Hematopoietic multipotent progenitor cell treated with erythropoietin and hydrocortisone succinate and interleukin-3 and kit ligand, for 17 days (in vitro differentiated cells): Measurements from ENCODE around the gene CDC14B.

Source experiments
- DNase-seq: peaks from one replicate; pipeline ENCODE4 v3.0.0-alpha.2; 2015; ENCODE audit warnings: low spot score

CDC14B gene

DNA sequence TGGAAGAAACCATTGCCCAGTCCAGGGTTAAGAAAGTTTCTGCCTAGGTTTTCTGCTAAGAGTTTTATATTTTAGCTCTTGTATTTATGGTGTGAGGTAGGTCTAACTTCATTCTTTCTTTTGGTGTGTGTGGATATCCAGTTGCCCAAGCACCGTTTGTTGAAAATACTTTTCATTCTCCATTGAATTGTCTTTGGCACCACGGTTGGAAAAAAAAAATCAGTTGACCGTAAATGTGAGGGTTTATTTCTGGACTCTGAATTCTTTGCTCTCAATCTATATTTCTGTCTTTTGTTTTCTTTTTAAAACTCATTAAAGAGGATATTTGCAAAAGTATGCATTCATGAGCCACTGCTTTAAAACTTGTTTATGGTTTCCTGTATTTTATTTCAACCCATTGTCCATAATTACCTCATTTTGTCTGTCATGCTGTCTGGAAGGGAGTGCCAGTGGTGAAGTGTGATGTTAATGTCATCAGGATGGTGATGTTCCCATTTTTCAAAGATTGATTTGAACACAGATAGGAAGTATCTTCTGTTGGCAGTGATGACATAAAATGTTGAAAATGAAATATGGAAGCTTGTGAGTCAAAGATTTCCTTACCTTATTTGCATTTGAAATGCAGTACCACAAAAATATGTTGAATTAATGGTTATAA, 135.8 kb downstream of the CDC14B start:
- no peak for DNase-seq

- DNase-seq: no peak
Observed at GRCh38 chr9:96483197-96483596, 136.4 kb downstream of the CDC14B start.

- DNase-seq: no peak
Observed at GRCh38 chr9:96482476-96482875, 137.2 kb downstream of the CDC14B start.

DNA sequence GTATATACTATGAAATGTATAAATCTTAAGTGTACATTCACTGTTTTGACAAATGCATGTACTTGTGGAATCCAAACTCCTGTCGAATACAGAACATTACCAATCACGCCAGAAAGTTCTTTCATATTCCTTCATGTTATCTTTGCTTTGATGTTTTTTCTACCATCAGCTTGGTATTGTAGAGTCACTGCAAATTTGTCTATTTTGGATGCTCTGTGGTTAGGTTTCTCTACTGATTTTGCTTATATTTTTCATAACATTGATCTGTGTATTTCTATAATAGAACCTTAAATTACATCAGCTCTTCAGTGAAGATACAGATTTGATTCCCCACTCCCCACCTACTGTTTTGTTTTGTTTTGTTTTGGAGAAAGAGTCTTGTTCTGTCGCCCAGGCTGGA, 138.9 kb downstream of the CDC14B start:
- no peak for DNase-seq

DNA sequence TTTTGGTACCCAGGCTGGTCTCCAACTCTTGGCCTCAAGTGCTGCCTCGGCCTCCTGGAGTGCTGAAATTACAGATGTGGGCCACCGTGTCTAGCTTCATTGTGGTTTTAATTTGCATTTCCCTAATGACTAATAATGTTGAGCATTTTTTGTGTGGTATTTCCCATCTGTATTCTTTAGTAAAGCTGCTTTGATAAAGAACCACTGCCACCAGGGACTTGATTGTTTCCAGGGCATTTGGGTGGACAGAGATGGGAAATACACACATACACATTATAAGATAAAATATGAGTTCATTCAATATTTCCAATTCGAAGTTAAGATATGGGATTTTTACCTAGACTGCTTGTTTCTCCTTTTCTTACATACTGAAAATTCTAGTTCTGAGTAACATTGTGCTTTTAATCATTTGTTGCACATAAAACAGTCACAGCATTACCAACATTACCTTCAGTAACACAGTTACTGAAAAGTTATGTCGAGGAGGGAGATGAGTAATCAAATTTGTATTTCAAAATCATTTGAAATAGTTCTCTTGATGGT, 140.7 kb downstream of the CDC14B start:
- no peak for DNase-seq

- no peak for DNase-seq
Observed at GRCh38 chr9:96476591-96476990, 143.1 kb downstream of the CDC14B start.

DNA sequence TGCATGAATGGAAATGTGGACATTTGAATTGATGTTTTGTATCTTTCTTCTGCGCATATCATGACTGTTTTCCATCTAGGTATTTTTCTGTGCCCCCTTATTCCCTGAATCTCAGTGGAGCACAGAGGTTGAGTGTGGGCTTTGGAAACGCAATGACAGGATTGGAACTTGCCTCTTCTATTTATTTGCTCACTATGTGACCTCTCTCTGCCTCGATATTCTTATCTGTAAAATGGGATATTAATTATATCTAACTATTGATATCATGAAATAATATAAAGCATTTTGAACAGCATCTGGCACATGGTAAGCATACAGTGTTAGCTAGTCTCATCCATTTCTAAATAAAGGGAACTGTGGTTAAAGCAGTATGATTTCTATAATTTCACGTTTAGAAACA, 143.6 kb downstream of the CDC14B start:
- DNase-seq: no peak

GRCh38 chr9:96467784-96468183, 151.9 kb downstream of the CDC14B start:
- DNase-seq: no peak

- no peak for DNase-seq
Observed at GRCh38 chr9:96464426-96464825, 155.2 kb downstream of the CDC14B start.

GRCh38 chr9:96462541-96462940, 157.1 kb downstream of the CDC14B start:
- DNase-seq: no peak

GRCh38 chr9:96461336-96461735, 158.3 kb downstream of the CDC14B start:
- no peak for DNase-seq

DNA sequence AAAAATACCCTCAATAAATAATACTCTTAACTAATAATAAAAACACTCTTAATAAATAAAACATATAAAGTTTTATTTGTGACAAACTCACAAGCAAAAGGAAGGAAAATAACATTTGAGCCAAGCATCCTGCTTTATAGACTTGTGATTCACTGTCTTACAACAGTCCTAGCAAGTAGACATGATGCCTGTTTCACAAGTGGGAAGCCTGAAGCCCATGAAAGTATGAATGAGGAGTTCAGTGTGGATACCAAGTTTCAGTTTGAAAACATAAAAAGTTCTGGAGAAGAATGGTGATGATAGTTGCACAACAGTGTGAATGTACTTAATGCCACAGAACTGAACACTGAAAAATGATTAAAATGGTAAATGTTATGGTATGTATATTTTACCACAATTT, 158.8 kb downstream of the CDC14B start:
- DNase-seq: no peak

DNA sequence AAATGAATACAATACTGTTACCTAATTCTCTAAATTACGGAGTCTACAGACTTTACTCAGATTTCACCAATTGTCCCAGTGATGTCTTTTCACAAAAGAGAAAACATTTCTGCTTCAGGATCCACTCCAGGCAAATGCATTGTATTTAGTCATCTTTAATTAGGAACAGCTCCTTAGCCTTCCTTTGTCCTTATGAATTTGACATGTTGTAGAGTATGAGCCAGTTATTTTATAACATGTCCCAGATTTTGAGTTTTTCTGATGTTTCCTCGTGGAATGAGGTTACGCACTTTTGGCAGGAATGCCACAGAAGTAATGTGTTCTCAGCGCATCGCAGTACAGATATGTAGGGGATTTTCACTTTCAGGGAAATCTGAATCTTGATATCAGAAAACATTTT, 159.2 kb downstream of the CDC14B start:
- no peak for DNase-seq

GRCh38 chr9:96459268-96460007, 160.2 kb downstream of the CDC14B start:
- DNase-seq: no peak

GRCh38 chr9:96458226-96458625, 161.4 kb downstream of the CDC14B start:
- DNase-seq: no peak

DNA sequence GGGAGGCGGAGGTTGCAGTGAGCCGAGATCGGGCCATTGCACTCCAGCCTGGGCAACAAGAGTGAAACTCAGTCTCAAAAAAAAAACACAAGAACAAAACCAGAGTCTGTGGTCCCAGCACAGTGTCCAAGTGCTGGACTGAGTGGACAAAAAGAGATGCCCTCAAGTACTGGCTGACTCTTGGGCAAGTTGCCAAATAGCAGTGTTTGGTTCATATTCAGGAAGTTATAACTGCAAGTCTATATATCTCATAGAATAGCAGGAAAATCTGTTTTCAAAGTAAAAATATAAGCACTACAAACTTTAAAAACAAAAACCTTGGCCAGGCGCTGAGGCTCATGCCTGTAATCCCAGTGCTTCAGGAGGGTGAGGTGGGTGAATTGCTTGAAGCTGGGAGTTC, 162.4 kb downstream of the CDC14B start:
- no peak for DNase-seq

GRCh38 chr9:96453625-96454024, 166.0 kb downstream of the CDC14B start:
- DNase-seq: no peak

GRCh38 chr9:96450613-96451528, 168.8 kb downstream of the CDC14B start:
- DNase-seq: no peak
